HEK293T (cell line): Measurements from ENCODE around the gene TIGD4.

Experiments
- CTCF ChIA-PET: fragments of 350-600 bp; formaldehyde crosslinking; extraction: SDS; loops from one replicate; lab custom pipeline; 2021; ENCODE audit warnings: antibody characterized with exemption, inconsistent platforms; lab: Yijun Ruan, JAX
- POLR2A ChIA-PET: fragments of 350-600 bp; formaldehyde crosslinking; extraction: SDS; loops from one replicate; lab custom pipeline; 2020; ENCODE audit warnings: antibody characterized with exemption, inconsistent platforms; lab: Yijun Ruan, JAX
- DNase-seq: peaks from one replicate; pipeline ENCODE4 v3.0.0; 2012; ENCODE audit warnings: mixed read lengths; ENCODE audit errors: extremely low spot score
- ARNT ChIP-seq: fragments of 450-650 bp; IDR thresholded peaks from 2 replicates; pipeline ENCODE4 v1.6.1; 2017; ENCODE audit warnings: mild to moderate bottlenecking
- BHLHE40 ChIP-seq: fragments of 450-650 bp; IDR thresholded peaks from 2 replicates; pipeline ENCODE4 v1.6.1; 2016; ENCODE audit warnings: mild to moderate bottlenecking, moderate library complexity, borderline replicate concordance
- CTBP1 ChIP-seq: fragments of 450-650 bp; IDR thresholded peaks from 2 replicates; pipeline ENCODE4 v1.6.1; 2016; ENCODE audit warnings: borderline replicate concordance
- ELF4 ChIP-seq: fragments of 450-650 bp; IDR thresholded peaks from 2 replicates; pipeline ENCODE4 v1.6.1; 2017; ENCODE audit warnings: antibody characterized with exemption
- FOXA1 ChIP-seq: fragments of 450-650 bp; IDR thresholded peaks from 2 replicates; pipeline ENCODE4 v1.6.1; 2016; ENCODE audit warnings: mild to moderate bottlenecking
- FOXK2 ChIP-seq: fragments of 450-650 bp; IDR thresholded peaks from 2 replicates; pipeline ENCODE4 v1.6.1; 2016; ENCODE audit warnings: mild to moderate bottlenecking
- FOXM1 ChIP-seq: fragments of 450-650 bp; IDR thresholded peaks from 2 replicates; pipeline ENCODE4 v1.6.1; 2017; ENCODE audit warnings: mild to moderate bottlenecking, borderline replicate concordance
- HDGF ChIP-seq: fragments of 450-650 bp; IDR thresholded peaks from 2 replicates; pipeline ENCODE4 v1.6.1; 2017; ENCODE audit warnings: antibody characterized with exemption, borderline replicate concordance
- L3MBTL2 ChIP-seq: fragments of 450-650 bp; conservative IDR thresholded peaks from 2 replicates; pipeline ENCODE4 v1.6.1; 2016; ENCODE audit warnings: mild to moderate bottlenecking
- LEF1 ChIP-seq: fragments of 450-650 bp; IDR thresholded peaks from 2 replicates; pipeline ENCODE4 v1.6.1; 2017; ENCODE audit warnings: mild to moderate bottlenecking, borderline replicate concordance
- NFRKB ChIP-seq: fragments of 450-650 bp; IDR thresholded peaks from 2 replicates; pipeline ENCODE4 v1.6.1; 2016; ENCODE audit warnings: mild to moderate bottlenecking, moderate library complexity
- PKNOX1 ChIP-seq: fragments of 450-650 bp; IDR thresholded peaks from 2 replicates; pipeline ENCODE4 v1.6.1; 2016
- SP1 ChIP-seq: fragments of 450-650 bp; IDR thresholded peaks from 2 replicates; pipeline ENCODE4 v1.6.1; 2017
- SUZ12 ChIP-seq: fragments of 450-650 bp; IDR thresholded peaks from 2 replicates; pipeline ENCODE4 v1.6.1; 2016; ENCODE audit warnings: mild to moderate bottlenecking
- TARDBP ChIP-seq: fragments of 450-650 bp; IDR thresholded peaks from 2 replicates; pipeline ENCODE4 v1.6.1; 2016
- ZNF384 ChIP-seq: fragments of 450-650 bp; IDR thresholded peaks from 2 replicates; pipeline ENCODE4 v1.6.1; 2016

The TIGD4 gene

GRCh38 chr4:152810715-152811287 lies 31.3 kb upstream of the TIGD4 start:
- ChIA-PET POLR2A (interaction anchor here (0.6 kb wide), 1 partner anchor 31 kb away, joined by 3 read pairs; no protein-coding TSS in a partner anchor), CTCF (interaction anchor here (0.6 kb wide), 1 partner anchor 43 kb away, joined by 4 read pairs; no protein-coding TSS in a partner anchor)
- TF ChIP-seq L3MBTL2 (no peak), ARNT (no peak), LEF1 (no peak), TARDBP (no peak), CTBP1 (no peak), SUZ12 (no peak), SP1 (no peak), NFRKB (no peak), FOXM1 (no peak), FOXK2 (no peak), FOXA1 (no peak), HDGF (no peak), ZNF384 (no peak), ELF4 (no peak), BHLHE40 (no peak), PKNOX1 (no peak)
- no peak for DNase-seq

GRCh38 chr4:152808670-152809069 lies 29.1 kb upstream of the TIGD4 start:
- POLR2A ChIA-PET = no interaction called here
- no peak for DNase-seq
- TF ChIP-seq ELF4 (no peak), NFRKB (no peak), PKNOX1 (no peak), ARNT (no peak), ZNF384 (no peak), FOXK2 (no peak), SP1 (no peak), FOXA1 (no peak)
- CTCF ChIA-PET = interaction anchor here (0.7 kb wide), 1 partner anchor 455 kb away, joined by 4 read pairs; no protein-coding TSS in a partner anchor

- TF ChIP-seq FOXM1 (no peak), SP1 (no peak), LEF1 (no peak), SUZ12 (no peak), FOXK2 (no peak), ARNT (no peak), BHLHE40 (no peak), ELF4 (no peak), PKNOX1 (no peak), CTBP1 (no peak), ZNF384 (no peak), FOXA1 (no peak), TARDBP (no peak), NFRKB (no peak), HDGF (no peak), L3MBTL2 (no peak)
- no peak for DNase-seq
- ChIA-PET CTCF (no interaction called here), POLR2A (no interaction called here)
Measured at GRCh38 chr4:152807294-152807829, 27.8 kb upstream of the TIGD4 start.

GRCh38 chr4:152806501-152807125 lies 27.1 kb upstream of the TIGD4 start:
- TF ChIP-seq ELF4 (no peak), LEF1 (no peak), FOXA1 (no peak), NFRKB (no peak), ZNF384 (no peak), BHLHE40 (no peak), SP1 (no peak), PKNOX1 (no peak), TARDBP (no peak), SUZ12 (no peak), ARNT (no peak), L3MBTL2 (no peak), FOXM1 (no peak), FOXK2 (no peak), CTBP1 (no peak), HDGF (no peak)
- no peak for DNase-seq
- POLR2A ChIA-PET = no interaction called here
- CTCF ChIA-PET = no interaction called here

- POLR2A ChIA-PET = no interaction called here
- no peak for DNase-seq
- CTCF ChIA-PET = no interaction called here
- TF ChIP-seq FOXM1 = no peak
- no peak for TF ChIP-seq CTBP1
- TF ChIP-seq PKNOX1 = no peak
- TF ChIP-seq LEF1 = no peak
- TF ChIP-seq NFRKB = no peak
- TF ChIP-seq ARNT = no peak
Measured at GRCh38 chr4:152805818-152806217, 26.3 kb upstream of the TIGD4 start.
